BJ (cell line): ENCODE data around the gene FOXJ1. TPM values are rescaled to one million over a fixed set of nuclear protein-coding genes. Genes with fewer than 3 reads are reported as not detected.
A peak's percentile ranks its signal among the peaks of the same experiment; 100 is the strongest.

Source experiments
- CTCF ChIA-PET: fragments of 350-600 bp; formaldehyde crosslinking; extraction: SDS; loops from one replicate; lab custom pipeline; 2021; ENCODE audit warnings: antibody characterized with exemption, inconsistent platforms; lab: Yijun Ruan, JAX
- POLR2A ChIA-PET: fragments of 300-600 bp; sonication (Branson Sonifier 250); formaldehyde crosslinking; extraction: SDS; loops from one replicate; lab custom pipeline; 2021; ENCODE audit warnings: antibody characterized with exemption; lab: Charles Lee
- DNase-seq: peaks from one replicate; pipeline ENCODE4 v3.0.0-alpha.2; 2011; ENCODE audit warnings: low read depth
- H3K27me3 ChIP-seq: 2 replicates; pipeline ENCODE4 v1.6.0; 2011; ENCODE audit warnings: low read length; ENCODE audit not compliant: control insufficient read depth, insufficient read depth
- H3K36me3 ChIP-seq: 2 replicates; pipeline ENCODE4 v1.5.1; 2011; ENCODE audit warnings: low read length; ENCODE audit not compliant: control insufficient read depth, insufficient read depth
- H3K4me3 ChIP-seq: 2 replicates; pipeline ENCODE4 v1.5.1; 2011; ENCODE audit warnings: low read depth, mild to moderate bottlenecking, control low read depth, low read length
- polyA plus RNA-seq: library from polyadenylated mRNA; depleted of rRNA; stranded (reverse); fragments of >200 nt; gene quantifications from 2 replicates; pipeline ENCODE4 v1.2.3, GENCODE V29; 2011
- TF ChIP-seq, protein P1 (sequence below): IDR thresholded peaks from 2 replicates; pipeline ENCODE4 v1.5.1; 2011; ENCODE audit warnings: low read depth, mild to moderate bottlenecking, control low read depth, inconsistent platforms, low read length, moderate library complexity; ENCODE audit not compliant: insufficient read depth

The FOXJ1 gene
- polyA plus RNA-seq, 1 experiment = not detected

DNA sequence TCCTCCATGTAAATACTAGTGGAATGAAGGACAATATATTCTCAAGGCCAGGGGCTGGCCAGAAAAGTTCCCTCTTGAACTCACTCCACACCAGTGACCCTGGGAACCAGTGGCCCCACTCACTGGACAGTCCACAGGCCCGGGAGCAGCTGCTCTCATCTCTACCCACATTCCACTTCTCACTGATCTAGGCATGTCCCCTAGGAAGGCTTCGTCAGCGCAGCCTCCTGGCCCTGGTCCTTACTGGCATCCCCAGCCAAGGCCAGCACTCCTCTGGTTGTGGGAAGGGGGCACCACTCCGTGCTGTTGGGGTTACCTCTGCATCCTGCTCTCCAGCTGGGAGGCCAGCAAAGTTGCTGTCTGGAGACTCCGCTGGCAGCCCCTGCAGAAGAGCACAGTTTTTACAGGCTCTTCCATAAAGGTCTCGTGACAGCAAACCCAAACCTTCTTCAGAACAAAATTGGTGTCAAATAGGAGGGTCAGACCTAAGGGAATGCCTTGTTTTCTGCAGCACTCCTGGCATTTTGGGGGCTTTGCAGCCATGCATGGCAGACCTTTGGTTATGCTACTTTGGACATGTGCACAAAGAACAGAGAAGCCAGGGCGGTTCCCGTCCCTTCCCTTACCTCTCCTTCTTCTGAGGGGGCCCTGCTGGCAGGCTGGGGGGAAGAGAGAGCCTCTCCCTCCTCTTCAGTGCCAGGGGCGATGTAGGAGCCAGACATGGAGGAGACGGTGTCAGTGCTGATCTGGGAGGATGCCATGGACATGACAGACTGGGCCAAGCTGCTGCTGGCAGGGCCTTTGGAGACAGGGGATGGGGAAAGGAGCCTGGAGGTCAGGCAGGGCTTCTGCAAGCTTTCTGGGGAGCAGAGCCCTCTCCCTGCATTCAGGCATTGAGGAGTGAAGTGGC lies 14.1 kb upstream of the FOXJ1 start:
- CTCF ChIA-PET = interaction anchor here (1.0 to 1.6 kb wide), 3 partner anchors 9 to 23 kb away, joined by 3 to 4 read pairs (median 3); no protein-coding TSS in a partner anchor
- no peak for DNase-seq
- TF ChIP-seq, protein P1, sequence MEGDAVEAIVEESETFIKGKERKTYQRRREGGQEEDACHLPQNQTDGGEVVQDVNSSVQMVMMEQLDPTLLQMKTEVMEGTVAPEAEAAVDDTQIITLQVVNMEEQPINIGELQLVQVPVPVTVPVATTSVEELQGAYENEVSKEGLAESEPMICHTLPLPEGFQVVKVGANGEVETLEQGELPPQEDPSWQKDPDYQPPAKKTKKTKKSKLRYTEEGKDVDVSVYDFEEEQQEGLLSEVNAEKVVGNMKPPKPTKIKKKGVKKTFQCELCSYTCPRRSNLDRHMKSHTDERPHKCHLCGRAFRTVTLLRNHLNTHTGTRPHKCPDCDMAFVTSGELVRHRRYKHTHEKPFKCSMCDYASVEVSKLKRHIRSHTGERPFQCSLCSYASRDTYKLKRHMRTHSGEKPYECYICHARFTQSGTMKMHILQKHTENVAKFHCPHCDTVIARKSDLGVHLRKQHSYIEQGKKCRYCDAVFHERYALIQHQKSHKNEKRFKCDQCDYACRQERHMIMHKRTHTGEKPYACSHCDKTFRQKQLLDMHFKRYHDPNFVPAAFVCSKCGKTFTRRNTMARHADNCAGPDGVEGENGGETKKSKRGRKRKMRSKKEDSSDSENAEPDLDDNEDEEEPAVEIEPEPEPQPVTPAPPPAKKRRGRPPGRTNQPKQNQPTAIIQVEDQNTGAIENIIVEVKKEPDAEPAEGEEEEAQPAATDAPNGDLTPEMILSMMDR = no peak
- no peaks in the 10 kb centered on the region for H3K36me3 ChIP-seq
- H3K27me3 ChIP-seq = peaks cover 10% of the 10 kb centered on the region
- no peak overlapping the region for H3K4me3 ChIP-seq
- POLR2A ChIA-PET = no interaction called here

DNA sequence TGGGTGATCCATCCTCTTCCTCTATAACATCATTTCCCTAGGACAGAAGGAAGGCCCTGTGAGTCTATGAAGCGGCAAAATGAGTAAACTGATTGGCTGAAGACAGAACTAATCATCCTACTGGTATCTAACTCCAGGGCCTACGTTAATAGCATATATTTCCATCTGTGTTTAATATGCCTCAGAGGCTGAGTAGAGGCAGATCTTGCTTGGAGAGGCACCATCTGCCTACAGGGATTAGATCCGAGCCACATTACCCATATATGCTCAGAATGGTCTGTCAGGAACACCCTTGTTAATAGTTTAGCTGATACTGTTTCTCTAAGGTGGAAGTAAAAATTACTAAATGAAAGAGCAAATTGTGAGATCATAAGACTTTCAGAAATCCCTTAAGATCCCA lies 13.2 kb upstream of the FOXJ1 start:
- H3K27me3 ChIP-seq = peaks cover 10% of the 10 kb centered on the region
- TF ChIP-seq, protein P1 = no peak
- H3K36me3 ChIP-seq = no peaks in the 10 kb centered on the region
- ChIA-PET POLR2A (no interaction called here), CTCF (interaction anchor here (1.2 to 6.2 kb wide), 4 partner anchors 28 to 125 kb away, joined by 3 to 21 read pairs (median 4); no protein-coding TSS in a partner anchor)
- no peak overlapping the region for H3K4me3 ChIP-seq
- no peak for DNase-seq

DNA sequence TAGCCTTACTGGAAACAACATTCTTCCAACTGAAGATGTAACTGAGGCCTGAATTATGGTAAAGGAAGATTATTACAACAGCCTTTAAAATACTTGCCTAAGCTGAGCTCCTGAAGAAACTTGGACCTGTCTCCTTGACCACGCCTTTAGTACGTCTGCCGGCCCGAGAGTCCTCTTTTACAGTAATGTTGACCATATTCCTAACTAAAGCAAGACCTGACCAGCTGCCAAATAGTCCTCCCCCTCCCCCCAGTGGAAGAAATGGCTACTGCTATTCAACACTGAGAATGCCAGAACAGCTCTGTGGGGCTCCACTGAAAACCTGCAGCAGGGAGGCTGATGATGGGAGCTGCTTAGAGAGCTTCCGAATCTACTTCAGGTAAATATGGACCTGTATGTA lies 12.6 kb upstream of the FOXJ1 start:
- CTCF ChIA-PET = interaction anchor here (1.0 to 6.2 kb wide), 6 partner anchors 9 to 126 kb away, joined by 3 to 21 read pairs (median 4); partner anchors contain the start of gene FOXJ1
- POLR2A ChIA-PET = no interaction called here
- DNase-seq = no peak
- Histone ChIP-seq H3K27me3 (peaks cover 10% of the 10 kb centered on the region), H3K36me3 (no peaks in the 10 kb centered on the region), H3K4me3 (no peak overlapping the region)
- TF ChIP-seq, protein P1 = peak; percentile 43

DNA sequence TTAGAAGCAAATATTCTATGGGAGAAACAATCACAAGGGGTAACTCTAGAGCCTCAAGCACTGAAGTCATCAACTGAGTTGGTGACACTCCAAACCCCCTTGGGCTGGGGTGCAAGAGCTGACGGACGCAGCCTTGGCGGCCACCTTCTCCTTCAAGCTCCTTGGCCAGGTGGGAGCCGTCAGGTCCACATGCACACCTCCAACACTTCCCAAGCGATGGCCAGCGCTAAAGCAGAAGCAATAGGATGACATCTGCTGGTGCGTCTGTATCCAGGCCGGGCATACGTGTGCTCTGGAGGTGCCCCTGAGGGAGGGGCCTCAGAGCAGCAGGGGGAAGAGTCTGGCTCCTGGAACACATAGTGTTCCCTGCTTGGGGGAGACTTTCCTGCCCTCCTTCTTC lies 12.2 kb upstream of the FOXJ1 start:
- POLR2A ChIA-PET = no interaction called here
- no peak for DNase-seq
- TF ChIP-seq, protein P1 = no peak
- Histone ChIP-seq H3K27me3 (peaks cover 8% of the 10 kb centered on the region), H3K36me3 (no peaks in the 10 kb centered on the region), H3K4me3 (no peak overlapping the region)
- CTCF ChIA-PET = interaction anchor here (1.0 to 6.2 kb wide), 7 partner anchors 8 to 126 kb away, joined by 3 to 21 read pairs (median 4); partner anchors contain the start of gene FOXJ1

DNA sequence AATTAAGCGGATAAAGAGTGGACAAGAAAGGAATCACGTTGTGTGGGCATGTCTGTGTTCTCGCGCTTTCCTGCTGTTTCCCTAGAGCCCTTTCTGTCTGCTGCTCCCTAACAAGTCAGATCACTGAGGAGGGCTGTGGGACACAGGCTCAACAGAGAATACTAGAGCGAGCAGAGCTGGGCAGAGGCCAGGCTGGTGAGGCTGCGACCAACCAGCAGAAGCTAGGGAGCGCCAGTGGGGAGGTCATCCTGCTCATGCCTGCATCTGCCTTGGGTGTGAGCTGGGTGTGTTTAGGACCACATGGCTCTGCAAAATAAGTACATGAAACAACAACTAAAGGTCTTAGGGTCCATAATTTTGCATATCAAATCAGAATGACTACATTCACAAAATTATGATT lies 11.5 kb upstream of the FOXJ1 start:
- TF ChIP-seq, protein P1 = no peak
- ChIA-PET POLR2A (no interaction called here), CTCF (interaction anchor here (1.1 to 6.2 kb wide), 5 partner anchors 8 to 127 kb away, joined by 3 to 21 read pairs (median 5); partner anchors contain the start of gene FOXJ1)
- H3K27me3 ChIP-seq = peaks cover 6% of the 10 kb centered on the region
- H3K36me3 ChIP-seq = no peaks in the 10 kb centered on the region
- no peak overlapping the region for H3K4me3 ChIP-seq
- DNase-seq = no peak
